OCI-LY1 (cell line): ENCODE data around the gene DKK3.

Experiments
- H2AFZ ChIP-seq: fragments of 200-600 bp; sonication (generic), shearing (Covaris generic); 2 replicates; pipeline ENCODE4 v1.6.0; 2014; ENCODE audit warnings: antibody characterized with exemption, mild to moderate bottlenecking, low read length
- H3F3A ChIP-seq: fragments of 200-600 bp; sonication (generic), shearing (Covaris generic); 2 replicates; pipeline ENCODE4 v1.6.0; 2014; ENCODE audit warnings: mild to moderate bottlenecking, antibody characterized with exemption, low read length, moderate library complexity; ENCODE audit not compliant: insufficient read depth
- H3K27ac ChIP-seq: fragments of 200-600 bp; sonication (generic); 2 replicates; pipeline ENCODE4 v1.5.1; 2014; ENCODE audit warnings: low read length, mixed run types, mild to moderate bottlenecking, low read depth; ENCODE audit not compliant: poor library complexity, severe bottlenecking
- H3K27me3 ChIP-seq: fragments of 200-600 bp; sonication (generic); 2 replicates; pipeline ENCODE4 v1.6.0; 2014; ENCODE audit warnings: antibody characterized with exemption, mild to moderate bottlenecking, low read length, moderate library complexity; ENCODE audit not compliant: insufficient read depth
- H3K36me3 ChIP-seq: fragments of 200-600 bp; sonication (generic); 2 replicates; pipeline ENCODE4 v1.6.1; 2014; ENCODE audit warnings: mild to moderate bottlenecking, antibody characterized with exemption, low read length, moderate library complexity, mixed read lengths; ENCODE audit not compliant: insufficient read depth
- H3K4me1 ChIP-seq: fragments of 200-600 bp; sonication (generic); 2 replicates; pipeline ENCODE4 v1.5.1; 2014; ENCODE audit warnings: mild to moderate bottlenecking, low read length, moderate library complexity; ENCODE audit not compliant: insufficient read depth, severe bottlenecking
- H3K4me2 ChIP-seq: fragments of 200-600 bp; sonication (generic), shearing (Covaris generic); 2 replicates; pipeline ENCODE4 v1.6.1; 2014; ENCODE audit warnings: low read length
- H3K4me3 ChIP-seq: fragments of 200-600 bp; sonication (generic); 2 replicates; pipeline ENCODE4 v1.5.1; 2014; ENCODE audit warnings: low read length, low read depth, mild to moderate bottlenecking, mixed read lengths; ENCODE audit not compliant: poor library complexity, severe bottlenecking
- H3K79me2 ChIP-seq: fragments of 200-600 bp; shearing (Covaris generic); 2 replicates; pipeline ENCODE4 v1.6.1; 2016; ENCODE audit warnings: mixed run types, low read length, mixed read lengths; ENCODE audit not compliant: insufficient read depth
- H3K9ac ChIP-seq: fragments of 200-600 bp; sonication (generic), shearing (Covaris generic); 2 replicates; pipeline ENCODE4 v1.6.1; 2014; ENCODE audit warnings: mild to moderate bottlenecking, low read length, mixed read lengths
- H3K9me2 ChIP-seq: fragments of 200-600 bp; sonication (generic), shearing (Covaris generic); 2 replicates; pipeline ENCODE4 v1.6.1; 2014; ENCODE audit warnings: low read depth, mild to moderate bottlenecking, low read length, mixed read lengths
- H3K9me3 ChIP-seq: fragments of 200-600 bp; shearing (Covaris generic); 2 replicates; pipeline ENCODE4 v1.6.1; 2014; ENCODE audit warnings: low read length, mixed read lengths
- H4K20me1 ChIP-seq: fragments of 200-600 bp; sonication (generic), shearing (Covaris generic); 2 replicates; pipeline ENCODE4 v1.6.0; 2016; ENCODE audit warnings: mild to moderate bottlenecking, low read length; ENCODE audit not compliant: insufficient read depth
- CTCF ChIP-seq: fragments of 200-600 bp; sonication (generic), shearing (Covaris generic); IDR thresholded peaks from 2 replicates; pipeline ENCODE4 v1.5.1; 2017; ENCODE audit warnings: mild to moderate bottlenecking, antibody characterized with exemption, low read length, moderate library complexity, mixed read lengths
- EZH2 ChIP-seq: fragments of 200-600 bp; sonication (generic), shearing (Covaris generic); IDR thresholded peaks from 2 replicates; pipeline ENCODE4 v1.8.0; 2017; ENCODE audit warnings: borderline replicate concordance, mixed run types, mild to moderate bottlenecking, antibody characterized with exemption, low read length, moderate library complexity, mixed read lengths

Gene DKK3

GRCh38 chr11:11948242-11948947 is 60.0 kb downstream of the DKK3 start:
- Histone ChIP-seq H2AFZ (no peak overlapping the region), H3K9ac (no peak overlapping the region), H3K9me3 (no peaks in the 10 kb centered on the region), H3K4me3 (no peak overlapping the region), H3K4me2 (no peak overlapping the region), H3K9me2 (no peaks in the 10 kb centered on the region), H4K20me1 (no peaks in the 10 kb centered on the region), H3K79me2 (no peaks in the 10 kb centered on the region), H3K4me1 (no peaks in the 10 kb centered on the region), H3K27ac (no peak overlapping the region), H3F3A (no peaks in the 10 kb centered on the region), H3K27me3 (no peaks in the 10 kb centered on the region), H3K36me3 (peaks cover 59% of the 10 kb centered on the region; the same call in 1 of the 2 replicates)
- no peak for TF ChIP-seq CTCF
- TF ChIP-seq EZH2 = no peak

GRCh38 chr11:11947825-11948224 is 60.6 kb downstream of the DKK3 start:
- Histone ChIP-seq H3K27me3 (no peaks in the 10 kb centered on the region), H4K20me1 (no peaks in the 10 kb centered on the region), H3K4me2 (no peak overlapping the region), H3K36me3 (peaks cover 57% of the 10 kb centered on the region; the same call in 1 of the 2 replicates), H3K27ac (no peak overlapping the region), H3K79me2 (no peaks in the 10 kb centered on the region), H3K4me1 (no peaks in the 10 kb centered on the region), H3K9me3 (no peaks in the 10 kb centered on the region), H2AFZ (no peak overlapping the region), H3K9ac (no peak overlapping the region), H3K4me3 (no peak overlapping the region), H3K9me2 (no peaks in the 10 kb centered on the region), H3F3A (no peaks in the 10 kb centered on the region)
- no peak for TF ChIP-seq EZH2
- no peak for TF ChIP-seq CTCF

GRCh38 chr11:11946878-11947277 is 61.5 kb downstream of the DKK3 start:
- Histone ChIP-seq H3K9me3 (no peaks in the 10 kb centered on the region), H3K79me2 (no peaks in the 10 kb centered on the region), H3K36me3 (peaks cover 62% of the 10 kb centered on the region; the same call in 1 of the 2 replicates), H4K20me1 (no peaks in the 10 kb centered on the region), H3K4me3 (no peak overlapping the region), H3K27ac (no peak overlapping the region), H2AFZ (no peak overlapping the region), H3F3A (no peaks in the 10 kb centered on the region), H3K9me2 (no peaks in the 10 kb centered on the region), H3K27me3 (no peaks in the 10 kb centered on the region), H3K4me2 (no peak overlapping the region), H3K9ac (no peak overlapping the region), H3K4me1 (no peaks in the 10 kb centered on the region)
- TF ChIP-seq EZH2 (no peak), CTCF (no peak)
